Measurements from ENCODE around the gene ECI2. TPM values are rescaled to one million over a fixed set of nuclear protein-coding genes. Genes with fewer than 3 reads are reported as not detected.

ECI2 gene
- total RNA-seq, 1 donor from 2014 or later = 84.7 TPM

GRCh38 chr6:4176907-4177306, 41.5 kb upstream of the ECI2 start:
- no peak overlapping the region for H3K4me3 ChIP-seq
- intact Hi-C loops (cut with DNase I) = no loop called here
- H3K4me1 ChIP-seq = no peaks in the 10 kb centered on the region
- H3K27ac ChIP-seq = no peak overlapping the region
- no peak for DNase-seq (ENCODE audit: low spot score in 2 of 2)
- H3K27me3 ChIP-seq = no peaks in the 10 kb centered on the region
- no peaks in the 10 kb centered on the region for H3K36me3 ChIP-seq
- no peaks in the 10 kb centered on the region for H3K9me3 ChIP-seq
- TF ChIP-seq CTCF (IDR thresholded peaks at IDR 0.05) = no peak

GRCh38 chr6:4174042-4174441, 38.7 kb upstream of the ECI2 start:
- DNase-seq (ENCODE audit: low spot score in 2 of 2) = no peak
- Histone ChIP-seq H3K36me3 (no peaks in the 10 kb centered on the region), H3K4me3 (no peak overlapping the region), H3K27ac (no peak overlapping the region), H3K4me1 (no peaks in the 10 kb centered on the region), H3K9me3 (no peaks in the 10 kb centered on the region), H3K27me3 (no peaks in the 10 kb centered on the region)
- TF ChIP-seq CTCF (IDR thresholded peaks at IDR 0.05) = no peak
- intact Hi-C loops (cut with DNase I) = no loop called here

GRCh38 chr6:4172368-4172767, 37.0 kb upstream of the ECI2 start:
- no peaks in the 10 kb centered on the region for H3K27me3 ChIP-seq
- no peak for DNase-seq (ENCODE audit: low spot score in 2 of 2)
- H3K36me3 ChIP-seq = no peaks in the 10 kb centered on the region
- no peaks in the 10 kb centered on the region for H3K9me3 ChIP-seq
- no peak overlapping the region for H3K27ac ChIP-seq
- TF ChIP-seq CTCF (IDR thresholded peaks at IDR 0.05) = no peak
- no peaks in the 10 kb centered on the region for H3K4me1 ChIP-seq
- H3K4me3 ChIP-seq = no peak overlapping the region
- intact Hi-C loops (cut with DNase I) = no loop called here

- Histone ChIP-seq H3K27me3 (no peaks in the 10 kb centered on the region), H3K36me3 (no peaks in the 10 kb centered on the region), H3K4me3 (no peak overlapping the region), H3K4me1 (no peaks in the 10 kb centered on the region), H3K27ac (no peak overlapping the region), H3K9me3 (no peaks in the 10 kb centered on the region)
- no peak for DNase-seq (ENCODE audit: low spot score in 2 of 2)
- TF ChIP-seq CTCF (IDR thresholded peaks at IDR 0.05) = no peak
- intact Hi-C loops (cut with DNase I) = no loop called here
These were observed 34.9 kb upstream of the ECI2 start for GRCh38 chr6:4170297-4170696.

- no peak overlapping the region for H3K27ac ChIP-seq
- no peak overlapping the region for H3K4me3 ChIP-seq
- no peak for TF ChIP-seq CTCF (IDR thresholded peaks at IDR 0.05)
- H3K4me1 ChIP-seq = no peaks in the 10 kb centered on the region
- H3K36me3 ChIP-seq = no peaks in the 10 kb centered on the region
- intact Hi-C loops (cut with DNase I) = no loop called here
- H3K27me3 ChIP-seq = no peaks in the 10 kb centered on the region
- no peaks in the 10 kb centered on the region for H3K9me3 ChIP-seq
- DNase-seq (ENCODE audit: low spot score in 2 of 2) = no peak
These were observed 33.8 kb upstream of the ECI2 start for GRCh38 chr6:4169028-4169789.

- H3K36me3 ChIP-seq = no peaks in the 10 kb centered on the region
- no peaks in the 10 kb centered on the region for H3K27me3 ChIP-seq
- no peak overlapping the region for H3K27ac ChIP-seq
- no peak for DNase-seq (ENCODE audit: low spot score in 2 of 2)
- no peak for TF ChIP-seq CTCF (IDR thresholded peaks at IDR 0.05)
- intact Hi-C loops (cut with DNase I) = no loop called here
- no peaks in the 10 kb centered on the region for H3K4me1 ChIP-seq
- H3K4me3 ChIP-seq = no peak overlapping the region
- H3K9me3 ChIP-seq = no peaks in the 10 kb centered on the region
These were observed 32.5 kb upstream of the ECI2 start for GRCh38 chr6:4167833-4168232.
